Mesothelial cell of epicardium (in vitro differentiated cells): Measurements from ENCODE around the gene DDX47. TPM values are rescaled to one million over a fixed set of nuclear protein-coding genes. Genes with fewer than 3 reads are reported as not detected.

Experiments
- DNase-seq, 2 experiments: peaks; one replicate each; pipeline ENCODE4 v3.0.0; 2021; ENCODE audit warnings: low spot score in 2 of 2; ENCODE audit not compliant: unreplicated experiment in 2 of 2
- H3K27ac Mint-ChIP-seq: 2 replicates; pipeline ENCODE4 v1.8.0; 2021; ENCODE audit warnings: mixed read lengths
- H3K27me3 Mint-ChIP-seq: 2 replicates; pipeline ENCODE4 v1.8.0; 2021; ENCODE audit warnings: low read depth, mixed read lengths
- H3K36me3 Mint-ChIP-seq: 2 replicates; pipeline ENCODE4 v1.8.0; 2021; ENCODE audit warnings: mixed read lengths
- H3K4me1 Mint-ChIP-seq: 2 replicates; pipeline ENCODE4 v1.8.0; 2021; ENCODE audit warnings: mixed read lengths
- H3K4me3 Mint-ChIP-seq: 2 replicates; pipeline ENCODE4 v1.8.0; 2021; ENCODE audit warnings: mild to moderate bottlenecking, moderate library complexity, mixed read lengths
- H3K9me3 Mint-ChIP-seq: 2 replicates; pipeline ENCODE4 v1.8.0; 2021; ENCODE audit warnings: mixed read lengths
- CTCF ChIP-seq: fragments of 200-600 bp; sonication (generic); IDR thresholded peaks from one replicate; pipeline ENCODE4 v1.5.0; 2021; ENCODE audit warnings: antibody characterized with exemption; ENCODE audit not compliant: unreplicated experiment
- total RNA-seq: library from RNA; stranded (reverse); gene quantifications from 3 replicates; pipeline ENCODE4 v1.2.1, GENCODE V29; 2021

Gene DDX47
- total RNA-seq, 1 donor from 2014 or later, result 70.8 TPM

DNA sequence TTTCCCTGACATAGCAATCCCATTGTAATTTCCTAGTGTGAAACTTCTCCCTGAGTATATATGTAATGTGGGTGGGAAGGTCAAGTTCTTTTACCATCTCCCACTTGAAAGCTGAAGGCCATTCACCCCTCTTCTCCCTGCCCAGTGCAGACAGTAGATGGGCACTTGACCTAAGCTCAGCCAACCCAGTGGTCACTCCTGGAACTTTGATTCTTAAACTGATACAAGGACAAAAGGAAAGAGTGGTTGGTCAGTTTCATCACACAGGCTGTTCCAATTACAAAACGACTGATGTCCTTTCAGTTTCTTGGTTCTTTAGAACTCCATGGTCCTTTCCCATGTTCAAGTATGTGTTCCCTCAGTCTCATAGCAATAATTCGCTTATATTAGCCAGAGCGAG is 36.1 kb upstream of the DDX47 start:
- Mint-ChIP-seq H3K36me3 (no peaks in the 10 kb centered on the region), H3K27ac (no peak overlapping the region), H3K4me3 (no peak overlapping the region), H3K4me1 (peaks cover 11% of the 10 kb centered on the region), H3K27me3 (no peaks in the 10 kb centered on the region), H3K9me3 (peaks cover 10% of the 10 kb centered on the region)
- DNase-seq, result no peak
- TF ChIP-seq CTCF, result no peak

GRCh38 chr12:12779007-12779406 is 34.1 kb upstream of the DDX47 start:
- no peak for DNase-seq
- TF ChIP-seq CTCF, result no peak
- Mint-ChIP-seq H3K27me3 (no peaks in the 10 kb centered on the region), H3K4me3 (no peak overlapping the region), H3K36me3 (no peaks in the 10 kb centered on the region), H3K4me1 (peaks cover 11% of the 10 kb centered on the region), H3K9me3 (no peaks in the 10 kb centered on the region), H3K27ac (no peak overlapping the region)

DNA sequence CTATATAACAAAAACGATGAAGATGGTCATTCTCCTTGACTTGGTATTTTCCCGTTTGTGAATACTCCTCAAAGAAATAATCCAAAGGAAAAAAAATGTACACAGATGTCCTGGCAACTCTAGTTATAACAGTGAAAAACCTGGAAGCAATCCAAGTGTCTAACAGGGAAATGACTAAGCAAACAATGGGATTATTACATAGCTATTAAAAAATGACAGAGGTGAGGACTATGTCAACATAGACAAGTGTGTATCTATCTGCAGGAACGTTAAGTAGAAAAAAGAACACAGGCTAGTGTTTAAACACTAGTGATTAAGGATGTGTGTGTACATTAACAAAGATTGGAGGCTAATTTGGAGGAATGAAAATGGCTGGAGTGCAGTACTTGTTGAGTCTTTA is 33.6 kb upstream of the DDX47 start:
- TF ChIP-seq CTCF, result no peak
- no peaks in the 10 kb centered on the region for H3K36me3 Mint-ChIP-seq
- DNase-seq, result no peak
- H3K9me3 Mint-ChIP-seq, result no peaks in the 10 kb centered on the region
- no peak overlapping the region for H3K4me3 Mint-ChIP-seq
- peaks cover 11% of the 10 kb centered on the region for H3K4me1 Mint-ChIP-seq
- no peak overlapping the region for H3K27ac Mint-ChIP-seq
- H3K27me3 Mint-ChIP-seq, result no peaks in the 10 kb centered on the region

DNA sequence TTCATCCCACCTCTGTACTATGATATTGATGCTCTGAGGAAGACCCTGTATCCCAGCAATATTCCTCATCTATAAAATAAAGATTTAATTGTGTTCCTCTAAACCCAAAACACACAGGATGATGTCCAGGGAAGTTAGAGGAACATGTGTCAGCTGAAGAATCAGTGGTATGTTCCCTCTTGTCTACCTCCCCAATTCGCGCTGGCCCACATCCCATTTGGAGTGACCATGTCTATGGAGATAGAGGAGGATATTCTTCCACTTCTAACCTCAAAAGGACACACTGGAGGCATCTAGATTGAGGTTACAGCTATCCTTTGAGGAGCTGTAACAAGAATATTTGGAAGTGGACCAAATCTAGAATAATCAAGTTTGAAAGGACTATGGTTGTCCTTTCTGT is 29.0 kb upstream of the DDX47 start:
- H3K27ac Mint-ChIP-seq, result no peak overlapping the region
- H3K9me3 Mint-ChIP-seq, result no peaks in the 10 kb centered on the region
- H3K27me3 Mint-ChIP-seq, result no peaks in the 10 kb centered on the region
- H3K36me3 Mint-ChIP-seq, result no peaks in the 10 kb centered on the region
- TF ChIP-seq CTCF, result no peak
- no peak for DNase-seq
- no peak overlapping the region for H3K4me3 Mint-ChIP-seq
- H3K4me1 Mint-ChIP-seq, result peaks cover 20% of the 10 kb centered on the region

- no peaks in the 10 kb centered on the region for H3K9me3 Mint-ChIP-seq
- no peak for TF ChIP-seq CTCF
- no peaks in the 10 kb centered on the region for H3K36me3 Mint-ChIP-seq
- peak within 1 kb of the TSS; percentile 56 for H3K4me3 Mint-ChIP-seq
- peaks cover 19% of the 10 kb centered on the region for H3K4me1 Mint-ChIP-seq
- H3K27ac Mint-ChIP-seq, result peak within 1 kb of the TSS; percentile 34
- no peaks in the 10 kb centered on the region for H3K27me3 Mint-ChIP-seq
- DNase-seq, result no peak
Measured at GRCh38 chr12:12784911-12785814, 28.0 kb upstream of the DDX47 start, which contains the start of gene APOLD1. Gene APOLD1 (plus strand): TSS chr12:12785659. CDS start chr12:12785692, 33 bp downstream.
